Endothelial cell (in vitro differentiated cells): ENCODE data around the gene OSBPL8. TPM values are rescaled to one million over a fixed set of nuclear protein-coding genes. Genes with fewer than 3 reads are reported as not detected.

ENCODE experiments used
- DNase-seq: peaks from one replicate; pipeline ENCODE4 v3.0.0; 2021; ENCODE audit warnings: low spot score
- H3K27ac Mint-ChIP-seq: one replicate; pipeline ENCODE4 v1.8.0; 2021; ENCODE audit warnings: mixed read lengths, inconsistent platforms; ENCODE audit not compliant: unreplicated experiment
- H3K27me3 Mint-ChIP-seq: one replicate; pipeline ENCODE4 v1.8.0; 2021; ENCODE audit warnings: mild to moderate bottlenecking, moderate library complexity, mixed read lengths, inconsistent platforms; ENCODE audit not compliant: unreplicated experiment
- H3K36me3 Mint-ChIP-seq: one replicate; pipeline ENCODE4 v1.8.0; 2021; ENCODE audit warnings: mild to moderate bottlenecking, low read depth, mixed read lengths, inconsistent platforms; ENCODE audit not compliant: unreplicated experiment
- H3K4me1 Mint-ChIP-seq: one replicate; pipeline ENCODE4 v1.8.0; 2021; ENCODE audit warnings: mild to moderate bottlenecking, mixed read lengths, inconsistent platforms; ENCODE audit not compliant: unreplicated experiment
- H3K4me3 Mint-ChIP-seq: one replicate; pipeline ENCODE4 v1.8.0; 2021; ENCODE audit warnings: mild to moderate bottlenecking, mixed read lengths, inconsistent platforms; ENCODE audit not compliant: unreplicated experiment
- H3K9me3 Mint-ChIP-seq: one replicate; pipeline ENCODE4 v1.8.0; 2021; ENCODE audit warnings: mixed read lengths, inconsistent platforms; ENCODE audit not compliant: unreplicated experiment
- CTCF ChIP-seq: fragments of 200-600 bp; sonication (generic); IDR thresholded peaks from one replicate; pipeline ENCODE4 v1.5.0; 2021; ENCODE audit warnings: antibody characterized with exemption; ENCODE audit not compliant: unreplicated experiment
- total RNA-seq: library from RNA; stranded (reverse); fragmentation: NEBNext Ultra II Directional; extraction: Animal tissue kit (Norgen Biotek cat#: 25700); gene quantifications from one replicate; pipeline ENCODE4 v1.2.1, GENCODE V29; 2021; ENCODE audit not compliant: unreplicated experiment

The OSBPL8 gene
- total RNA-seq, 1 donor from 2014 or later, result 82.3 TPM

GRCh38 chr12:76556368-76556767, 3.2 kb downstream of the OSBPL8 start:
- TF ChIP-seq CTCF, result no peak
- no peak for DNase-seq
- Mint-ChIP-seq H3K36me3 (peaks cover 4% of the 10 kb centered on the region), H3K9me3 (no peaks in the 10 kb centered on the region), H3K4me3 (no peak overlapping the region), H3K27ac (peak overlapping the region; percentile 4), H3K4me1 (peaks cover 28% of the 10 kb centered on the region), H3K27me3 (no peaks in the 10 kb centered on the region)

- Mint-ChIP-seq H3K4me1 (peaks cover 28% of the 10 kb centered on the region), H3K27me3 (no peaks in the 10 kb centered on the region), H3K36me3 (peaks cover 4% of the 10 kb centered on the region), H3K9me3 (no peaks in the 10 kb centered on the region), H3K27ac (peak overlapping the region; percentile 4), H3K4me3 (no peak overlapping the region)
- DNase-seq, result no peak
- TF ChIP-seq CTCF, result no peak
Measured at GRCh38 chr12:76555797-76556196, 3.8 kb downstream of the OSBPL8 start.

- Mint-ChIP-seq H3K36me3 (peaks cover 4% of the 10 kb centered on the region), H3K27me3 (no peaks in the 10 kb centered on the region), H3K4me1 (peaks cover 28% of the 10 kb centered on the region), H3K4me3 (no peak overlapping the region), H3K27ac (no peak overlapping the region), H3K9me3 (no peaks in the 10 kb centered on the region)
- no peak for TF ChIP-seq CTCF
- DNase-seq, result no peak
Measured at GRCh38 chr12:76555231-76555767, 4.3 kb downstream of the OSBPL8 start.

GRCh38 chr12:76554405-76555230, 5.0 kb downstream of the OSBPL8 start:
- no peaks in the 10 kb centered on the region for H3K9me3 Mint-ChIP-seq

More at GRCh38 chr12:76554405-76555230, 5.0 kb downstream of the OSBPL8 start:
- Mint-ChIP-seq H3K27ac (no peak overlapping the region), H3K4me3 (no peak overlapping the region), H3K4me1 (peaks cover 33% of the 10 kb centered on the region), H3K36me3 (peaks cover 4% of the 10 kb centered on the region), H3K27me3 (no peaks in the 10 kb centered on the region)
- DNase-seq, result no peak
- TF ChIP-seq CTCF, result no peak
